Activated CD4-positive, alpha-beta T cell treated with anti-CD3 and anti-CD28 coated beads for 36 hours (primary cell): Measurements from ENCODE around the gene HBEGF. TPM values are rescaled to one million over a fixed set of nuclear protein-coding genes. Genes with fewer than 3 reads are reported as not detected.

Source experiments
- ATAC-seq: fragments of 200-7000 bp; cut with Tn5 transposase; one replicate; pipeline ENCODE4 v1.10.0; 2021; ENCODE audit warnings: mild to moderate bottlenecking, moderate library complexity
- CTCF ChIA-PET: fragments of 350-600 bp; sonication (Branson Sonifier 250); formaldehyde crosslinking; loops from one replicate; lab custom pipeline; 2021; ENCODE audit warnings: antibody characterized with exemption; lab: Charles Lee
- POLR2A ChIA-PET: fragments of 350-600 bp; sonication (Branson Sonifier 250); formaldehyde crosslinking; loops from one replicate; lab custom pipeline; 2021; ENCODE audit warnings: antibody characterized with exemption, inconsistent platforms; lab: Charles Lee
- DNase-seq: peaks from one replicate; pipeline ENCODE4 v3.0.0-alpha.2; 2020
- H3K27ac Mint-ChIP-seq: one replicate; pipeline ENCODE4 v1.8.0; 2021; ENCODE audit warnings: mixed read lengths
- H3K27me3 Mint-ChIP-seq: one replicate; pipeline ENCODE4 v1.8.0; 2021; ENCODE audit warnings: mixed read lengths
- H3K36me3 Mint-ChIP-seq: one replicate; pipeline ENCODE4 v1.8.0; 2021; ENCODE audit warnings: low read depth, mixed read lengths
- H3K4me1 Mint-ChIP-seq: one replicate; pipeline ENCODE4 v1.8.0; 2021; ENCODE audit warnings: mixed read lengths
- H3K4me3 Mint-ChIP-seq: one replicate; pipeline ENCODE4 v1.8.0; 2021; ENCODE audit warnings: mild to moderate bottlenecking, moderate library complexity, mixed read lengths
- H3K9me3 Mint-ChIP-seq: one replicate; pipeline ENCODE4 v1.8.0; 2021; ENCODE audit warnings: low read depth, mixed read lengths
- intact Hi-C, 2 experiments: fragments of 100-400 bp; cut with DNase I in 1 of 2; cut with micrococcal nuclease in 1 of 2; formaldehyde crosslinking; loops; one replicate each; pipeline versions ENCODE4 v1.14.2 to v1.15.1; 2022 to 2024; cut with DNase I, micrococcal nuclease
- total RNA-seq, 2 experiments: library from RNA; stranded (reverse); gene quantifications; one replicate each; pipeline ENCODE4 v1.2.3, GENCODE V29; 2021

The HBEGF gene
- total RNA-seq, 2 experiments from 2014 or later = 11.8 to 12.5 TPM

DNA sequence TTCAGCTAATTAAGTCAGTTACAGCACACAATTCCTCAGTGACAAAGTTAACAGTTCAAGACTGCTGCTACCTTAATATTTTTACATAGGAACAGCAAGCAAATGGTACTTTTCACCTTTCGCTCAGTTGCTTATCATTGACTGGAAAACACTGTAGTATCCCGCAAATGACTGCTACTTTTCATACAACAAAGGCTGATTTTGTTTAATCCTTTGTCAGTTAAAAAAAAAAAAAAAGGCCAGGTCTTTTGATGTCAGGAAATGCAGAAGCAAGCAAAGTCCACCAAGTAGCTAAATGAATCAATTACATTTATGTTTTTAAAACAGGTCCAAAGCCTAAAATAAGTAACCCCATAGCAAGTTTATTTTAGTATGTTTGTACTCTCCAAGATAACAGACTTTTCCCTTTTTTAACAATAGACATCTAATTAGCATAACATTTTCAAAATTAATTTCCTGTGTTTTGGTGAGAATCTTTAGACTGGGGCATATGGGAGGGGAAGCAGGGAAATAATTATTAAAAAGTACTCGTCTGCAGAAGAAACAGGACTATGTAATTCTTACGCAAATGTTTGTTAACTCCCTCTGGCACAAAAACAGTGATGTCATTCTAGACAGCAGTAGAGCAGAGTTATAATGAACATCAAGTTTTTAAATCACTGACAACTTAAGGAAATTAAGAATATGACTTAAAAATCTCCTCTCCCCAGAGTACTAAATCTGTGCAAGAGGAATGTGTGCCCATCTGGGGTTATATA, 53.1 kb downstream of the HBEGF start:
- Mint-ChIP-seq H3K27me3 (no peaks in the 10 kb centered on the region), H3K9me3 (no peaks in the 10 kb centered on the region), H3K36me3 (peaks cover 13% of the 10 kb centered on the region), H3K4me1 (peaks cover 55% of the 10 kb centered on the region), H3K4me3 (no peak overlapping the region), H3K27ac (no peak overlapping the region)
- no peak for DNase-seq
- ChIA-PET POLR2A (interaction anchor here (0.6 kb wide), 2 partner anchors 9 to 1299 kb away, joined by 3 to 8 read pairs; no protein-coding TSS in a partner anchor), CTCF (interaction anchor here (0.9 to 1.1 kb wide), 4 partner anchors 23 to 59 kb away, joined by 3 to 4 read pairs (median 3); no protein-coding TSS in a partner anchor)
- intact Hi-C loops = no loop called here
- peak; percentile 50 for ATAC-seq

DNA sequence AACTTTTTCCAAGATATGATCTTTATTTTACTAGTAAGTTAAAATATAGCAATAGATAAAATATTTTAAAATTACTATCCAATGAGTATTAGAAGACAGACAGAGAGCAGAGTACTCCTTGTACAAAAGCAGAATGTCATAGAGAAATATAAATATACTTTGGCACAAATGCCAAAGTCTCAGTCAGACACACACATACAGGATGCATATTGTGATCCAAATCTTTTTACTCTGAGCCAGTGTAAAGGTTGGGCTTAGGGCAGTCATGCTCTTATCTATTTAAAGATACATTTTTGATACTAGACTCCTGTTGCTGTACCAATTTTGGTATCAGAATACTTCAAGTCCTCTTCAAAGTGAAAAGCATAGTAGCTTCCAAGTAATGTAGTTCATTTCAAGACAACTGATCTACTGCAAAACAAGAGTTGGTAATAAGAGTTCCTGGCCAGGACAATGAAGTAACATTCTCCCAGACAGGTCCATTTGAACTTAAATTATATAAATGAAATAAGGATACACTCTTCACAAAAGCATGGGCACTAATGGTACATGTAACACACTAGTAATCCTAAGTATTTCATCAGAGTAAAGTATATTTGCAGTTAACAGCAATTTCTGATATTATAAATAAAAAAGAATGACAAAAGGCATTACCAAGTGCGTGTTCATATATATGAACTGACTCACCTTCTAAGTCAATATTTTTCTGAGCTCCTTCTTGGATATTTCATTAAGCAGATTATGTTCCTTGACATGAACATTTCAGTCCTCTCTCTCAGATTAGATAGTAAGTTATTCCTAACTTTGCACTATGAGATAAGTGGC, 54.0 kb downstream of the HBEGF start:
- POLR2A ChIA-PET = interaction anchor here (0.6 kb wide), 1 partner anchor 522 kb away, joined by 6 read pairs; no protein-coding TSS in a partner anchor
- intact Hi-C loops = no loop called here
- Mint-ChIP-seq H3K4me3 (no peak overlapping the region), H3K4me1 (peaks cover 53% of the 10 kb centered on the region), H3K27ac (no peak overlapping the region), H3K27me3 (no peaks in the 10 kb centered on the region), H3K36me3 (peaks cover 8% of the 10 kb centered on the region), H3K9me3 (no peaks in the 10 kb centered on the region)
- CTCF ChIA-PET = interaction anchor here (0.7 to 1.1 kb wide), 4 partner anchors 19 to 60 kb away, joined by 3 to 4 read pairs (median 3); no protein-coding TSS in a partner anchor
- DNase-seq = no peak
- no peak for ATAC-seq

DNA sequence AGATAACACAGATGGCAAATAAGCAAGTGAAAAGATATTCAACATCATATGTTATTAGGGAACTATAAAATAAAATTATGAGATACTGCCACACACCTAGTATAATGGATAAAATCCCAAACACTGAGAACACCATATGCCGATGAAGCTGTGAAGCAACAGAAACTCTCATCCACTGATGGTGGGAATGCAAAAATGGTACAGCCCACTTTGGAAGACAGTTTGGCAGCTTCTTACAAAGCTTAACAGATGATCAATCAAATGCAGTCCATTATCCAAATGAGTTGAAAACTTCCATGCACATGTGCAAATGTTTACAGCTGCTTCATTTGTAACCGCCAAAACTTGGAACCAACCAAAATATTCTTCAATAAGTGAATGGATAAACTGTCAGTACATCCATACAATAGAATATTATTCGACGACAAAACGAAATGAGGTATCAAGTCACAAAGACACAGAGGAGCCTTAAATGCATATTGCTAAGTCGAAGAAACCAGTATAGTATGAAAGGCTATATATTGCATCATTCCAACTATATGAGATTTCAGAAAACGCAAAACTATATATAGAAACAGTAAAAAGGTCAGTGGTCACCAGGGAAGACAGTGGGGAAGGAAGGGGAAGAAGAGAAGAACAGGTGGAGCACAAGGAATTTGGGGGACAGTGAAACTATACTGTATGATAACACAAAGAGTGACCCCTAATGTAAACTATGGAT, 58.4 kb downstream of the HBEGF start:
- Mint-ChIP-seq H3K27me3 (no peaks in the 10 kb centered on the region), H3K9me3 (no peaks in the 10 kb centered on the region), H3K27ac (no peak overlapping the region), H3K4me3 (no peak overlapping the region), H3K36me3 (no peaks in the 10 kb centered on the region), H3K4me1 (peaks cover 41% of the 10 kb centered on the region)
- ATAC-seq (no peak), DNase-seq (no peak)
- intact Hi-C loops = no loop called here
- CTCF ChIA-PET = no interaction called here
- POLR2A ChIA-PET = no interaction called here

DNA sequence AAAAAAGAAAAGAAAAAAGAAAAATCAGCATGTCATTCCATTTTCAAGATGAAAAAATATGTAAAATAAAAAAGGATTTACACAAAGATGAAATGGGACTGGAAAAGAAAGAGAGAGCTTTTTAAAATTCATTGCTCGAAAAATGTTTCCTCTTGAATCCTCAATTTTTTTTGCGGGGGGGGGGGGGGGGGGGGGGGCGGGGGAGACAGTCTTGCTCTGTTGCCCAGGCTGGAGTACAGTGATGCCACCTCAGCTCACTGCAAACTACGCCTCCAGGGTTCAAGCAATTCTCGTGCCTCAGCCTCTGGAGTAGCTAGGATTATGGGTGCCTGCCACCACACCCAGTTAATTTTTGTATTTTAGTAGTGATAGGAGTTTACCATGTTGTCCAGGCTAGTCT, 60.0 kb downstream of the HBEGF start:
- Mint-ChIP-seq H3K36me3 (no peaks in the 10 kb centered on the region), H3K4me3 (no peak overlapping the region)
- intact Hi-C loops = no loop called here

DNA sequence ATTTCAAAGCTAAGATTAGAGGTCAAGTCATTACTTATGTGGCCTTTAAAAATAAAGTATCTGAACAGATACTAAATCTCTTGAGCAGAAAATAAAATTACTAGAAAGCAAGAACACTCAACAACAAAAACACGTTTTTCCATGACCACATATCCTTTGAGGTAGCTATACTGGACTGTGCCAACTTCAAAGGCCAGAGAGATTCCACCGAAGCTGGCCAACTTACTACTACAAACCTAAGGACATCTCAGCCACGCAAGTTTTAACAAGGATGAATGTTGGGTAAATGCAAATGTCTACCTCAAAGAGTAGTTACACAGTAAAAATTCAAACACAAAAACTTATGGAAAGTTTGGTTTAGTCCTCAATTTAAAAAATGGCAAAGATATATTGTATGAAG, 62.4 kb downstream of the HBEGF start:
- CTCF ChIA-PET = interaction anchor here (1.0 kb wide), 1 partner anchor 68 kb away, joined by 3 read pairs; no protein-coding TSS in a partner anchor
- ATAC-seq = no peak
- Mint-ChIP-seq H3K27me3 (no peaks in the 10 kb centered on the region), H3K27ac (no peak overlapping the region), H3K4me3 (no peak overlapping the region), H3K9me3 (no peaks in the 10 kb centered on the region), H3K36me3 (no peaks in the 10 kb centered on the region), H3K4me1 (peaks cover 25% of the 10 kb centered on the region)
- intact Hi-C loops = no loop called here
- no peak for DNase-seq
- POLR2A ChIA-PET = no interaction called here

More for the DNA sequence above, 60.0 kb downstream of the HBEGF start:
- ATAC-seq (no peak), DNase-seq (no peak)
- no peaks in the 10 kb centered on the region for H3K27me3 Mint-ChIP-seq
- ChIA-PET CTCF (no interaction called here), POLR2A (no interaction called here)
- no peak overlapping the region for H3K27ac Mint-ChIP-seq
- H3K4me1 Mint-ChIP-seq = peaks cover 37% of the 10 kb centered on the region
- no peaks in the 10 kb centered on the region for H3K9me3 Mint-ChIP-seq

Other genes starting within 250 kb of the HBEGF start
- gene PURA, start 232.5 kb downstream of the HBEGF start, total RNA-seq = 10 to 100 TPM in 1 of 2 experiments, 1 to 10 TPM in 1; 9.5 to 10.7 TPM
- gene IGIP, start 220.7 kb downstream of the HBEGF start, total RNA-seq = 1 to 10 TPM; 1.7 to 1.9 TPM
- gene CYSTM1, start 171.4 kb downstream of the HBEGF start, total RNA-seq = 10 to 100 TPM; 15.2 to 18.7 TPM
- 10 to 100 TPM; 52.6 to 63.2 TPM for gene PFDN1, start 43.5 kb downstream of the HBEGF start, total RNA-seq
- gene SLC4A9, start 13.6 kb upstream of the HBEGF start, total RNA-seq = under 1 TPM; 0.21 to 0.73 TPM
- gene ANKHD1, start 55.2 kb upstream of the HBEGF start, total RNA-seq = 10 to 100 TPM; 77.1 to 93.5 TPM
- 10 to 100 TPM; 15.8 to 17.3 TPM for gene EIF4EBP3, start 201.1 kb upstream of the HBEGF start, total RNA-seq
- 10 to 100 TPM; 33.2 to 47.3 TPM for gene SRA1, start 210.9 kb upstream of the HBEGF start, total RNA-seq
- gene APBB3, start 218.0 kb upstream of the HBEGF start, total RNA-seq = 10 to 100 TPM; 12.8 to 19.0 TPM
- gene SLC35A4, start 218.2 kb upstream of the HBEGF start, total RNA-seq = 10 to 100 TPM; 61.8 to 65.4 TPM